Natural killer cell (primary cell): Measurements from ENCODE around the gene ANTKMT. TPM values are rescaled to one million over a fixed set of nuclear protein-coding genes. Genes with fewer than 3 reads are reported as not detected.
A peak's percentile ranks its signal among the peaks of the same experiment; 100 is the strongest.

Experiments used
- ATAC-seq, 3 donors: fragments of 150-1000 bp in 2 of 3; fragments of 200-7000 bp in 1 of 3; cut with Tn5 transposase; 1 replicate in 1 of 3; 2 replicates in 2 of 3; pipeline ENCODE4 v1.10.0; 2021; ENCODE audit warnings: mild to moderate bottlenecking in 2 of 3, moderate library complexity in 2 of 3
- DNase-seq, 2 donors: peaks; one replicate each; pipeline versions ENCODE4 v3.0.0 to v3.0.0-alpha.2; 2013 to 2021; ENCODE audit warnings: mixed read lengths in 1 of 2
- H3K27ac ChIP-seq: one replicate; pipeline ENCODE4 v1.5.1; 2013; ENCODE audit warnings: mild to moderate bottlenecking, low read length
- H3K27me3 ChIP-seq: one replicate; pipeline ENCODE4 v1.6.1; 2013; ENCODE audit warnings: low read length; ENCODE audit not compliant: control insufficient read depth, insufficient read depth
- H3K36me3 ChIP-seq: one replicate; pipeline ENCODE4 v1.6.1; 2013; ENCODE audit warnings: low read length; ENCODE audit not compliant: control insufficient read depth, insufficient read depth
- H3K4me1 ChIP-seq: one replicate; pipeline ENCODE4 v1.6.1; 2013; ENCODE audit warnings: low read length; ENCODE audit not compliant: control insufficient read depth, insufficient read depth
- H3K4me3 ChIP-seq: one replicate; pipeline ENCODE4 v1.5.1; 2013; ENCODE audit warnings: low read length
- H3K9me3 ChIP-seq: one replicate; pipeline ENCODE4 v1.6.1; 2013; ENCODE audit warnings: low read length; ENCODE audit not compliant: control insufficient read depth, insufficient read depth
- H3K27ac Mint-ChIP-seq, 2 donors: one replicate each; pipeline ENCODE4 v1.8.0; 2022; ENCODE audit warnings: mild to moderate bottlenecking in 2 of 2, mixed read lengths in 2 of 2, moderate library complexity in 1 of 2
- H3K27me3 Mint-ChIP-seq, 2 donors: one replicate each; pipeline ENCODE4 v1.8.0; 2022; ENCODE audit warnings: low read depth in 2 of 2, mixed read lengths in 2 of 2
- H3K36me3 Mint-ChIP-seq: one replicate; pipeline ENCODE4 v1.8.0; 2022; ENCODE audit warnings: mixed read lengths
- H3K4me1 Mint-ChIP-seq, 2 donors: one replicate each; pipeline ENCODE4 v1.8.0; 2022; ENCODE audit warnings: mixed read lengths in 2 of 2
- H3K4me3 Mint-ChIP-seq: one replicate; pipeline ENCODE4 v1.8.0; 2022; ENCODE audit warnings: mild to moderate bottlenecking, moderate library complexity, mixed read lengths
- H3K9me3 Mint-ChIP-seq, 2 donors: one replicate each; pipeline ENCODE4 v1.8.0; 2022; ENCODE audit warnings: mixed read lengths in 2 of 2
- CTCF ChIP-seq: fragments of 200-600 bp; IDR thresholded peaks from one replicate; pipeline ENCODE4 v1.8.0; 2022; ENCODE audit warnings: antibody characterized with exemption
- WGBS: methylation state at CpG from one replicate; pipeline ENCODE4 v1.1.7; 2013; ENCODE audit warnings: missing lambda C conversion rate; ENCODE audit not compliant: insufficient coverage; 5-methylcytosine and 5-hydroxymethylcytosine counted together
- intact Hi-C: fragments of 100-400 bp; cut with micrococcal nuclease; formaldehyde crosslinking; loops from one replicate; pipeline ENCODE4 v1.14.2; 2022
- total RNA-seq, 4 donors: library from RNA; stranded (reverse); fragments of 120-200 nt in 1 of 4; gene quantifications; one replicate each; pipeline versions ENCODE4 v1.2.3 to v1.2.4, GENCODE V29; 2013 to 2022

Gene ANTKMT
- total RNA-seq, 3 donors from 2014 or later (not counting 1 experiment from before 2014, with no cell fraction given): 33.7 to 39.0 (median 37.7) TPM

- Mint-ChIP-seq H3K27me3 (peaks cover 0 to 4% of the 10 kb centered on the region in 2 donors), H3K36me3 (no peaks in the 10 kb centered on the region), H3K9me3 (no peaks in the 10 kb centered on the region), H3K27ac (no peak within 1 kb of the TSS), H3K4me3 (peak within 1 kb of the TSS; percentile 72), H3K4me1 (peaks cover 0 to 16% of the 10 kb centered on the region in 2 donors)
- Histone ChIP-seq H3K4me1 (peaks cover 26% of the 10 kb centered on the region), H3K9me3 (no peaks in the 10 kb centered on the region), H3K27ac (no peak within 1 kb of the TSS), H3K27me3 (peaks cover 15% of the 10 kb centered on the region), H3K36me3 (no peaks in the 10 kb centered on the region), H3K4me3 (peak within 1 kb of the TSS; percentile 16)
- ATAC-seq (peak; percentile 92 to 94 (median 93)), DNase-seq (peak; percentile 92 to 93)
- TF ChIP-seq CTCF: no peak
- intact Hi-C loops: loop anchor here (2.0 to 10.0 kb wide), 2 partner anchors 26 to 340 kb away; partner anchors contain the start of gene CIAO3
- 5% methylated on average over 108 of the region's 108 CpGs for WGBS
Observed at GRCh38 chr16:714558-715476, 6.1 kb upstream of the ANTKMT start, which contains the start of gene METRN. Gene METRN (plus strand): TSS chr16:715118. CDS start chr16:715290, 172 bp downstream.

- Histone ChIP-seq H3K27me3 (peaks cover 12% of the 10 kb centered on the region), H3K27ac (no peak overlapping the region), H3K9me3 (no peaks in the 10 kb centered on the region), H3K4me3 (no peak overlapping the region), H3K4me1 (peaks cover 34% of the 10 kb centered on the region), H3K36me3 (no peaks in the 10 kb centered on the region)
- Mint-ChIP-seq H3K4me1 (peaks cover 0 to 23% of the 10 kb centered on the region in 2 donors), H3K4me3 (peak overlapping the region; percentile 72), H3K36me3 (no peaks in the 10 kb centered on the region), H3K27me3 (peaks cover 0 to 4% of the 10 kb centered on the region in 2 donors), H3K9me3 (no peaks in the 10 kb centered on the region), H3K27ac (no peak overlapping the region)
- WGBS: 3% methylated on average over 74 of the region's 74 CpGs
- ATAC-seq (peak; percentile 1 to 12 (median 5)), DNase-seq (peak in 1 of 2 donors; percentile 47)
- intact Hi-C loops: loop anchor here (2.0 to 10.0 kb wide), 2 partner anchors 25 to 339 kb away; partner anchors contain the start of gene CIAO3
- no peak for TF ChIP-seq CTCF
Observed at GRCh38 chr16:715477-716199, 5.3 kb upstream of the ANTKMT start.

DNA sequence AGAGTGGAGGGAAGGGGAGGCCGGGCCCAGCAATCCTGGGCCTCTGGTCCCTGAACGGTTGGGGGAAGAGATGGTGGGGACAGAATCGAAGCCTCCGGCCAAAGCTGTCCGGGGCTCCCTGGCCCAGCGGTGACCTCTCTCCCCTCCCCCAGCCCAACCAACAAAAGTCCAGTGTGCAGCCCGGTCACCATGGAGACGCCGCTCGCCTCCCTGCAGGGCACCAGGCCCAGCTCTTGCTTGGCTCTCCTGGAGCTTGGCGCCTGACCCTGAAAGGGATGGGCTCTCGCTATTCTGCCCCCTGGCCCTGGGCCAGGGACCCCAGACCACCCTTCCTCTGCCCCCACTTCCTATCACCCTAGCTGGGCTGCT, 4.8 kb upstream of the ANTKMT start:
- TF ChIP-seq CTCF: no peak
- H3K27ac Mint-ChIP-seq: no peak overlapping the region
- Histone ChIP-seq H3K36me3 (no peaks in the 10 kb centered on the region), H3K4me1 (peaks cover 36% of the 10 kb centered on the region), H3K27ac (no peak overlapping the region), H3K27me3 (peaks cover 10% of the 10 kb centered on the region), H3K9me3 (no peaks in the 10 kb centered on the region), H3K4me3 (no peak overlapping the region)
- ATAC-seq (no peak), DNase-seq (no peak)
- peaks cover 0 to 23% of the 10 kb centered on the region in 2 donors for H3K4me1 Mint-ChIP-seq
- H3K27me3 Mint-ChIP-seq: peaks cover 0 to 4% of the 10 kb centered on the region in 2 donors
- 43% methylated on average over 9 of the region's 12 CpGs for WGBS
- H3K36me3 Mint-ChIP-seq: no peaks in the 10 kb centered on the region
- peak overlapping the region; percentile 63 for H3K4me3 Mint-ChIP-seq
- intact Hi-C loops: loop anchor here (10.0 kb wide), 1 partner anchor 339 kb away; no protein-coding TSS in a partner anchor
- H3K9me3 Mint-ChIP-seq: no peaks in the 10 kb centered on the region
